Adrenal gland (tissue), 12 donors: Measurements from ENCODE around the gene NIPAL4. TPM values are rescaled to one million over a fixed set of nuclear protein-coding genes. Genes with fewer than 3 reads are reported as not detected.
A peak's percentile ranks its signal among the peaks of the same experiment; 100 is the strongest.

Source experiments
- DNase-seq, 7 donors: peaks; one replicate each; pipeline ENCODE4 v3.0.0-alpha.2; 2019 to 2020
- H3K27ac ChIP-seq, 5 donors: fragments of 200-600 bp; sonication (generic) in 4 of 5; 1 replicate in 3 of 5; 2 replicates in 2 of 5; pipeline versions ENCODE4 v1.5.1 to v1.8.0; 2016 to 2020; ENCODE audit warnings: mild to moderate bottlenecking in 1 of 5
- H3K27me3 ChIP-seq: fragments of 200-600 bp; 2 replicates; pipeline ENCODE4 v1.8.0; 2021
- H3K36me3 ChIP-seq, 2 donors: fragments of 200-600 bp; replicated peaks in 1 of 2; 1 replicate in 1 of 2; 2 replicates in 1 of 2; pipeline versions ENCODE4 v1.5.1 to v1.8.0; 2018 to 2022
- H3K4me1 ChIP-seq, 2 donors: fragments of 200-600 bp; replicated peaks in 1 of 2; 1 replicate in 1 of 2; 2 replicates in 1 of 2; pipeline versions ENCODE4 v1.5.1 to v1.8.0; 2018 to 2021
- H3K4me3 ChIP-seq, 4 donors: fragments of 200-600 bp; sonication (generic) in 3 of 4; one replicate each; pipeline ENCODE4 v1.5.1; 2016 to 2018
- H3K9me3 ChIP-seq, 3 donors: fragments of 200-600 bp; sonication (generic) in 1 of 3; replicated peaks in 1 of 3; 1 replicate in 2 of 3; 2 replicates in 1 of 3; pipeline versions ENCODE4 v1.5.1 to v1.8.0; 2016 to 2021
- POLR2A ChIP-seq, 2 donors: fragments of 450-650 bp; IDR thresholded peaks; one replicate each; pipeline ENCODE4 v1.6.1; 2017; ENCODE audit warnings: antibody characterized with exemption in 2 of 2, mild to moderate bottlenecking in 2 of 2, moderate library complexity in 1 of 2
- WGBS, 4 donors: extraction: QIAGEN DNeasy Blood & Tissue Kit in 2 of 4; methylation state at CpG; one replicate each; pipeline versions ENCODE4 v1.1.5 to v1.1.7; 2013 to 2017; 5-methylcytosine and 5-hydroxymethylcytosine counted together
- intact Hi-C, 2 donors: fragments of 100-400 bp; cut with DNase I; formaldehyde crosslinking; loops; one replicate each; pipeline versions ENCODE4 v1.14.1 to v1.15.0; 2022 to 2023
- polyA plus RNA-seq, 3 donors: library from polyadenylated mRNA; stranded (reverse); fragments of 200-250 nt in 2 of 3; fragments of 350-450 nt in 1 of 3; fragmentation: Illumina TruSeq in 1 of 3; extraction: RNeasy Lipid Tissue Mini Kit (QIAGEN cat#74804) in 1 of 3; gene quantifications; one replicate each; pipeline ENCODE4 v1.2.3, GENCODE V29; 2013 to 2014
- total RNA-seq, 9 donors: library from RNA; depleted of rRNA in 4 of 9; stranded (reverse); fragments of >200 nt in 4 of 9; fragments of 120-200 nt in 1 of 9; fragmentation: NEBNext Ultra II Directional in 1 of 9; extraction: Animal tissue kit (Norgen Biotek cat#: 25700) in 1 of 9; gene quantifications; one replicate each; pipeline versions ENCODE4 v1.1.0 to v1.2.4, GENCODE V29; 2013 to 2023
- TF ChIP-seq, protein P1 (sequence below), 6 experiments: fragments of 450-650 bp in 4 of 6; fragments of 200-600 bp in 2 of 6; sonication (generic) in 1 of 6; IDR thresholded peaks; 1 replicate in 5 of 6; 2 replicates in 1 of 6; pipeline versions ENCODE4 v1.5.1 to v1.8.0; 2016 to 2021; ENCODE audit warnings: antibody characterized with exemption in 6 of 6, mild to moderate bottlenecking in 2 of 6, moderate library complexity in 1 of 6
- donor health status: healthy with polysubstance abuse.
- donor health status: Bipolar disorder and iron deficiency.
- donor health status: DM: yes; HTN: yes; CAD: no.
- donor health status: DM: no; HTN: no; CAD: no.
- donor health status: DM: no; HTN: no; CAD: no.
- donor health status: DM: yes; HTN: yes; CAD: no.

Gene NIPAL4
- total and polyA plus RNA-seq, 12 donors = 0.08 to 0.20 (median 0.12) TPM; not detected in 8

- TF ChIP-seq POLR2A (IDR thresholded peaks at IDR 0.05) = no peak
- TF ChIP-seq, protein P1, sequence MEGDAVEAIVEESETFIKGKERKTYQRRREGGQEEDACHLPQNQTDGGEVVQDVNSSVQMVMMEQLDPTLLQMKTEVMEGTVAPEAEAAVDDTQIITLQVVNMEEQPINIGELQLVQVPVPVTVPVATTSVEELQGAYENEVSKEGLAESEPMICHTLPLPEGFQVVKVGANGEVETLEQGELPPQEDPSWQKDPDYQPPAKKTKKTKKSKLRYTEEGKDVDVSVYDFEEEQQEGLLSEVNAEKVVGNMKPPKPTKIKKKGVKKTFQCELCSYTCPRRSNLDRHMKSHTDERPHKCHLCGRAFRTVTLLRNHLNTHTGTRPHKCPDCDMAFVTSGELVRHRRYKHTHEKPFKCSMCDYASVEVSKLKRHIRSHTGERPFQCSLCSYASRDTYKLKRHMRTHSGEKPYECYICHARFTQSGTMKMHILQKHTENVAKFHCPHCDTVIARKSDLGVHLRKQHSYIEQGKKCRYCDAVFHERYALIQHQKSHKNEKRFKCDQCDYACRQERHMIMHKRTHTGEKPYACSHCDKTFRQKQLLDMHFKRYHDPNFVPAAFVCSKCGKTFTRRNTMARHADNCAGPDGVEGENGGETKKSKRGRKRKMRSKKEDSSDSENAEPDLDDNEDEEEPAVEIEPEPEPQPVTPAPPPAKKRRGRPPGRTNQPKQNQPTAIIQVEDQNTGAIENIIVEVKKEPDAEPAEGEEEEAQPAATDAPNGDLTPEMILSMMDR (IDR thresholded peaks at IDR 0.05) = no peak
- Histone ChIP-seq H3K9me3 (no peaks in the 10 kb centered on the region), H3K27me3 (no peaks in the 10 kb centered on the region), H3K27ac (no peak overlapping the region), H3K36me3 (no peaks in the 10 kb centered on the region), H3K4me1 (peaks cover 0 to 7% of the 10 kb centered on the region in 2 donors), H3K4me3 (no peak overlapping the region)
- 85 to 89% (median 88%) methylated on average over 8 of the region's 8 CpGs for WGBS, 4 donors
- intact Hi-C loops = no loop called here
- DNase-seq = no peak
These were observed 44.0 kb downstream of the NIPAL4 start for GRCh38 chr5:157504053-157504452.

DNA sequence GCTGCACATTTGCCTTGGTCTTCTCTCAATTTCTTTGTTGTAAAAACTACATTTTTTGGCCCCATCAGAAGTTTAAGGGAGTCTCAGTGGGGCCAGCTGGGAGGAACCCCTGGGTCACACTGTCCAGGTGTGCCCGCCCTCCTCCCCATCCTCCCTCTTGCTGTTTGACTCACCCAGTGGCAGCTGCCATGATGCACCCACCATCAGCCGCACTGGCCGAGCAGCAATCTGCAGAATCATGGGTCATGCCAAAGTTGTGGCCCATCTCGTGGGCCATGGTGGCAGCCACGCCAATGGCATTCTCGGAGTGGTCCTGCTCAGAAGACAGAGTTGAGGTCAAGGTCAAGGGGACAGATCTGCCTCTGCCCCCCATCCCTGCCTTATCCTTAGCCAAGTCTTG lies 45.5 kb downstream of the NIPAL4 start:
- intact Hi-C loops = no loop called here
- no peak overlapping the region for H3K4me3 ChIP-seq
- no peak for TF ChIP-seq POLR2A (IDR thresholded peaks at IDR 0.05)
- TF ChIP-seq, protein P1 (IDR thresholded peaks at IDR 0.05) = no peak
- no peak overlapping the region for H3K27ac ChIP-seq
- WGBS, 4 donors = 97 to 98% (median 98%) methylated on average over 6 of the region's 6 CpGs
- peaks cover 0 to 8% of the 10 kb centered on the region in 2 donors for H3K4me1 ChIP-seq
- no peaks in the 10 kb centered on the region for H3K36me3 ChIP-seq
- no peaks in the 10 kb centered on the region for H3K9me3 ChIP-seq
- H3K27me3 ChIP-seq = no peaks in the 10 kb centered on the region
- DNase-seq = no peak

GRCh38 chr5:157506066-157506590 lies 46.1 kb downstream of the NIPAL4 start:
- intact Hi-C loops = no loop called here
- no peak overlapping the region for H3K27ac ChIP-seq
- H3K27me3 ChIP-seq = no peaks in the 10 kb centered on the region
- no peak for TF ChIP-seq POLR2A (IDR thresholded peaks at IDR 0.05)
- TF ChIP-seq, protein P1 (IDR thresholded peaks at IDR 0.05) = no peak
- peaks cover 4 to 15% of the 10 kb centered on the region in 2 donors for H3K4me1 ChIP-seq
- H3K36me3 ChIP-seq = no peaks in the 10 kb centered on the region
- DNase-seq = no peak
- H3K4me3 ChIP-seq = no peak overlapping the region
- H3K9me3 ChIP-seq = no peaks in the 10 kb centered on the region
- 71 to 92% (median 77%) methylated on average over 3 of the region's 3 CpGs for whole genome bisulfite sequencing, 4 donors

DNA sequence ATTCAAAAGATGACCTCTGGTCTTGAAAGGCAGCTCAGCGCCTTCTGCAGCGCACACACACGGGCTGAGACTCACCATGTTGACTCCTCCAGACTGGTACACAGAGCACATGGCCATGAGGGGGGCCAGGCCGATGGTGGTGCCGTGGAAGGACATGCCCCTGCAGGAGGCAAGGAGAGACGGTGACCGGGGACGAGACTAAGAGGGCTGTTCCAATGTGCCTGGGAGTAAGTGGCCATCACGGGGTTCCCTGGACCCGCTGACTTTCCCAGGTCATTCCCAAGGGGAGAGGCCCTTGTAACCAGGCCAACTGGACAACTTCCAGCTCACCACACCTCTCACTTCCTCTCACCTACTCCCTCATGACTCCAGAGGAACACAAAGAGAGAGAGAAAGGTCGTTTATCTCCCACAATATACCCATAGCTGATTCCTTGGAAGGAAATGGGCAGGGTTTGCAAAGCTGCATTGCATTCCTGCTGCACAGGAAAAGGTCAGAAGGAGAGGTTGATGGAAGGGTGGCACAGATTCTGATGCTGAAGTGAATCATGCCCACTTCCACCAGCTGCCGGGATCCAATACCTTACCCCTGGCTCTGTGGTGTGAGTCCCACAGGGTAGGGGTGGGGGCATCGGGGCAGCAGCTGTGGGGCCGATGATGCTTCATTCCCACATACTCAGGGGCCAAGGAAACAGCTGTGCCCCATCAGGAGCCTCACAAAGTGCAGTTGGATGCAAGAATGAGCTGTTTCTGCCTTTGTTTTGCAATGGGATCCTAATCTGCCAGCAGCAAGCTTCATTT lies 47.2 kb downstream of the NIPAL4 start:
- Histone ChIP-seq H3K27me3 (no peaks in the 10 kb centered on the region), H3K27ac (peak overlapping the region in 1 of 5 donors; percentile 6), H3K4me1 (peaks cover 8 to 24% of the 10 kb centered on the region in 2 donors), H3K9me3 (no peaks in the 10 kb centered on the region), H3K36me3 (no peaks in the 10 kb centered on the region), H3K4me3 (no peak overlapping the region)
- intact Hi-C loops = no loop called here
- DNase-seq = no peak
- 68 to 81% (median 76%) methylated on average over 7 to 14 of the region's 14 CpGs for WGBS, 4 donors
- no peak for TF ChIP-seq POLR2A (IDR thresholded peaks at IDR 0.05)
- TF ChIP-seq, protein P1 (IDR thresholded peaks at IDR 0.05) = no peak
